ENCODE data around the gene CCNG2.

DNA sequence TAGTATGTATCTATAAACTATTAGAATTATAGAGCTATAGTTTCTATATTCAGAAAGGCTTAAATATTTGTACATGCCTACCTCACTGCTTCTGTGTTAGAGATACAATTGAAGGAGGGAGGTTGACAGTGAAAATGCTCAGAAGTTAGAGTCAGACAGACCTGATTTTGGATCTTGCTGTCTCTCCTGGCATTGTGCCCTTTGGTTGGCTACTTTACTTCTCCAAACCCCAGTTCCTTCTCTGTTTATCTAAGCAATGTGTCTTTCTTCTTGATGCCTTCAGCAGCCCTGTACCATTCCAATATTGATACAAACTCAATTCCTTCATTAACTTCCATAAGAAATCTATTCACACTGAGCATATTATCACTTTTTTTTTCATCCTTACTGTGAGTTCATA lies 28.7 kb downstream of the CCNG2 start:
- no peak for TF ChIP-seq POLR2A (IDR thresholded peaks at IDR 0.05; ENCODE audit: low read depth, low read length)
- no peak for TF ChIP-seq POLR2AphosphoS5 (IDR thresholded peaks at IDR 0.05; ENCODE audit: low read depth, low read length)
- no peak for TF ChIP-seq TAF1 (IDR thresholded peaks at IDR 0.05; ENCODE audit: low read depth, low read length)

Measured in GM12891 (cell line).